ENCODE measurements around the gene ADAMTSL2. TPM values are rescaled to one million over a fixed set of nuclear protein-coding genes. Genes with fewer than 3 reads are reported as not detected.

Gene ADAMTSL2
- total and polyA plus RNA-seq, 2 of the 13 experiments (the other 11 are each of a cell fraction or from before 2014, with no cell fraction given), result 1.9 to 3.8 TPM

DNA sequence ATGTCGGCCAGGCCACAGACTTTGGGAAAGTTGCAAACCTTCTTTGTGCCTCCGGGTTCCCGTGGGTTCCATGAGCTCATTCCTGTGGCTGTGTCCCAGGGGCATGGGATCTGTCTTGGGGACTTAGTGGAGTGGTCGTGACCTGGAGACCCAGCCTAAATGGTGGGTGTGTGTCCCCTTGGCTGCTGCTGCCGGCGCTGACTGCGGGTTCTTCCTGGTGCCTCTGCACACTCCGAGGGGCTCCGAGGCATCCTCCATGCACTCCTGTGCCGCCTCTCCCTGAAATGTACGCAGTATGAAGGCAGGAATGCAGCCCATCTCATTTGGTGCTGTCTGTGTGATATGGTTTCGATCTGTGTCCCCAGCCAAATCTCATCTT lies 34.6 kb upstream of the ADAMTSL2 start:
- in situ Hi-C loops (cut with HindIII; ENCODE audit: extremely low pct_ligation_motif_present, low pct_unique_long_range_greater_than_20kb) (no loop called here), intact Hi-C loops (cut with micrococcal nuclease; ENCODE audit: unreplicated experiment) (no loop called here)
- BruUV-seq (replicated peaks), result no TSS peak
- no peak for DNase-seq (ENCODE audit: low spot score)
- Histone ChIP-seq H2AFZ (ENCODE audit: low read length) (no peak overlapping the region), H3K9me3 (ENCODE audit: low read length) (peaks cover 11% of the 10 kb centered on the region), H3K79me2 (ENCODE audit: insufficient read depth, low read length) (no peaks in the 10 kb centered on the region), H3K4me3 (replicated peaks in 1 of 3; ENCODE audit: insufficient read depth in 1 of 3, low read depth in 2 of 3, low read length in 3 of 3) (0 out of 6 replicates have a peak overlapping the region, but pooled peaks of 1 of the 3 experiments have one; percentile 2), H3K9ac (ENCODE audit: insufficient read depth, low read depth, low read length) (no peak overlapping the region), H3K27ac (ENCODE audit: extremely low read length, insufficient read depth, low read length) (no peak overlapping the region), H3K27me3 (ENCODE audit: control insufficient read depth in 1 of 2, insufficient read depth in 2 of 2, low read length in 2 of 2) (peaks cover 1 to 14% of the 10 kb centered on the region in 2 experiments; a peak in 2 of 5 replicates), H4K20me1 (ENCODE audit: insufficient read depth, low read length) (no peaks in the 10 kb centered on the region), H3K36me3 (replicated peaks in 1 of 2; ENCODE audit: control insufficient read depth in 1 of 2, insufficient read depth in 2 of 2, low read length in 2 of 2) (no peaks in the 10 kb centered on the region), H3K4me2 (ENCODE audit: low read depth, low read length) (peak overlapping the region; percentile 56), H3K4me1 (ENCODE audit: insufficient read depth, low read length) (peaks cover 45% of the 10 kb centered on the region)
- no peak for FAIRE-seq
- POLR2A ChIA-PET, result interaction anchor here (1.2 kb wide), 1 partner anchor 40 kb away, joined by 4 read pairs; the partner anchor contains the start of gene CACFD1
- WGBS (ENCODE audit: low lambda C conversion rate), result 100% methylated on average over 1 of the region's 12 CpGs
- no peak for TF ChIP-seq GATAD1 (CRISPR knock-in tag; IDR thresholded peaks at IDR 0.05)
- TF ChIP-seq, protein P1, sequence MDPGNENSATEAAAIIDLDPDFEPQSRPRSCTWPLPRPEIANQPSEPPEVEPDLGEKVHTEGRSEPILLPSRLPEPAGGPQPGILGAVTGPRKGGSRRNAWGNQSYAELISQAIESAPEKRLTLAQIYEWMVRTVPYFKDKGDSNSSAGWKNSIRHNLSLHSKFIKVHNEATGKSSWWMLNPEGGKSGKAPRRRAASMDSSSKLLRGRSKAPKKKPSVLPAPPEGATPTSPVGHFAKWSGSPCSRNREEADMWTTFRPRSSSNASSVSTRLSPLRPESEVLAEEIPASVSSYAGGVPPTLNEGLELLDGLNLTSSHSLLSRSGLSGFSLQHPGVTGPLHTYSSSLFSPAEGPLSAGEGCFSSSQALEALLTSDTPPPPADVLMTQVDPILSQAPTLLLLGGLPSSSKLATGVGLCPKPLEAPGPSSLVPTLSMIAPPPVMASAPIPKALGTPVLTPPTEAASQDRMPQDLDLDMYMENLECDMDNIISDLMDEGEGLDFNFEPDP (CRISPR knock-in tag; conservative IDR thresholded peaks at IDR 0.05), result 0 out of 2 replicates have a peak, but pooled peaks have one; percentile 12
- ATAC-seq, result peak; percentile 33
- CTCF ChIA-PET (ENCODE audit: low intra/inter-chr PET ratio, low total read pairs), result no interaction called here

DNA sequence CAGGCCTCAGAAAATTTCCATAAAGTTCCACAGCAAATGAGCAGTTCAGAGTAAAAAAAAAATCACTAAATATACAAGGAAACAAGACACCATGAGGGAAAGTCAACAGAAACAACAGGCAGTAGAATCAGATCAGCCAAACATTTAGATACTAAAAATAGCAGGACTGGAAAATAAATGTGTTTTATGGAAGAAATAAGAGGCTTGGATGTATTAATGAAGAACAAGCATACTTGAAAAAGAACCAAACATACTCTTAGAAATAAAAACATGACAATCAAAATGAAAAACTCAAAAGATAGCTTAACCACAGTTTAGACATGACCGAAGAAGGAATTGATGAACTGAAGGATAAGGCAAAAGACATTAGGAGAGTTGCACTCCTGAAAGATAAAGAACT lies 32.4 kb upstream of the ADAMTSL2 start:
- Histone ChIP-seq H3K9ac (ENCODE audit: insufficient read depth, low read depth, low read length) (no peak overlapping the region), H3K9me3 (ENCODE audit: low read length) (peaks cover 11% of the 10 kb centered on the region), H3K27ac (ENCODE audit: extremely low read length, insufficient read depth, low read length) (no peak overlapping the region), H4K20me1 (ENCODE audit: insufficient read depth, low read length) (no peaks in the 10 kb centered on the region), H3K79me2 (ENCODE audit: insufficient read depth, low read length) (no peaks in the 10 kb centered on the region), H3K4me3 (replicated peaks in 1 of 3; ENCODE audit: insufficient read depth in 1 of 3, low read depth in 2 of 3, low read length in 3 of 3) (no peak overlapping the region), H3K4me2 (ENCODE audit: low read depth, low read length) (no peak overlapping the region), H3K4me1 (ENCODE audit: insufficient read depth, low read length) (peaks cover 49% of the 10 kb centered on the region), H2AFZ (ENCODE audit: low read length) (no peak overlapping the region), H3K27me3 (ENCODE audit: control insufficient read depth in 1 of 2, insufficient read depth in 2 of 2, low read length in 2 of 2) (peaks cover 0 to 3% of the 10 kb centered on the region in 2 experiments; a peak in 1 of 5 replicates), H3K36me3 (replicated peaks in 1 of 2; ENCODE audit: control insufficient read depth in 1 of 2, insufficient read depth in 2 of 2, low read length in 2 of 2) (no peaks in the 10 kb centered on the region)
- no peak for FAIRE-seq
- POLR2A ChIA-PET, result no interaction called here
- DNase-seq (ENCODE audit: low spot score), result no peak
- BruUV-seq (replicated peaks), result no TSS peak
- WGBS (ENCODE audit: low lambda C conversion rate), result 98% methylated on average over 1 of the region's 1 CpG
- ATAC-seq, result no peak
- in situ Hi-C loops (cut with HindIII; ENCODE audit: extremely low pct_ligation_motif_present, low pct_unique_long_range_greater_than_20kb), result no loop called here
- intact Hi-C loops (cut with micrococcal nuclease; ENCODE audit: unreplicated experiment), result no loop called here
- CTCF ChIA-PET (ENCODE audit: low intra/inter-chr PET ratio, low total read pairs), result no interaction called here
- TF ChIP-seq, protein P2, sequence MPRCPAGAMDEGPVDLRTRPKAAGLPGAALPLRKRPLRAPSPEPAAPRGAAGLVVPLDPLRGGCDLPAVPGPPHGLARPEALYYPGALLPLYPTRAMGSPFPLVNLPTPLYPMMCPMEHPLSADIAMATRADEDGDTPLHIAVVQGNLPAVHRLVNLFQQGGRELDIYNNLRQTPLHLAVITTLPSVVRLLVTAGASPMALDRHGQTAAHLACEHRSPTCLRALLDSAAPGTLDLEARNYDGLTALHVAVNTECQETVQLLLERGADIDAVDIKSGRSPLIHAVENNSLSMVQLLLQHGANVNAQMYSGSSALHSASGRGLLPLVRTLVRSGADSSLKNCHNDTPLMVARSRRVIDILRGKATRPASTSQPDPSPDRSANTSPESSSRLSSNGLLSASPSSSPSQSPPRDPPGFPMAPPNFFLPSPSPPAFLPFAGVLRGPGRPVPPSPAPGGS (CRISPR knock-in tag; IDR thresholded peaks at IDR 0.05), result no peak
- TF ChIP-seq RFXANK (CRISPR knock-in tag; IDR thresholded peaks at IDR 0.05) (no peak), ZNF790 (CRISPR knock-in tag; IDR thresholded peaks at IDR 0.05; ENCODE audit: borderline replicate concordance) (no peak), ZNF564 (CRISPR knock-in tag; IDR thresholded peaks at IDR 0.05) (no peak), TCF7L2 (IDR thresholded peaks at IDR 0.05; ENCODE audit: low read depth, low read length) (no peak), ZNF605 (CRISPR knock-in tag; IDR thresholded peaks at IDR 0.05) (no peak), SIX4 (CRISPR knock-in tag; IDR thresholded peaks at IDR 0.05) (no peak), ZNF337 (CRISPR knock-in tag; IDR thresholded peaks at IDR 0.05; ENCODE audit: borderline replicate concordance, low read depth) (no peak), NPAS2 (CRISPR knock-in tag; IDR thresholded peaks at IDR 0.05; ENCODE audit: borderline replicate concordance) (no peak), ZSCAN12 (CRISPR knock-in tag; IDR thresholded peaks at IDR 0.05) (no peak), SNAI1 (CRISPR knock-in tag; IDR thresholded peaks at IDR 0.05; ENCODE audit: borderline replicate concordance) (no peak), ZFX (CRISPR knock-in tag; IDR thresholded peaks at IDR 0.05; ENCODE audit: low read depth) (no peak)
- TF ChIP-seq, protein P3, sequence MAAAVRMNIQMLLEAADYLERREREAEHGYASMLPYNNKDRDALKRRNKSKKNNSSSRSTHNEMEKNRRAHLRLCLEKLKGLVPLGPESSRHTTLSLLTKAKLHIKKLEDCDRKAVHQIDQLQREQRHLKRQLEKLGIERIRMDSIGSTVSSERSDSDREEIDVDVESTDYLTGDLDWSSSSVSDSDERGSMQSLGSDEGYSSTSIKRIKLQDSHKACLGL (CRISPR knock-in tag; IDR thresholded peaks at IDR 0.05), result no peak
- TF ChIP-seq, protein P4, sequence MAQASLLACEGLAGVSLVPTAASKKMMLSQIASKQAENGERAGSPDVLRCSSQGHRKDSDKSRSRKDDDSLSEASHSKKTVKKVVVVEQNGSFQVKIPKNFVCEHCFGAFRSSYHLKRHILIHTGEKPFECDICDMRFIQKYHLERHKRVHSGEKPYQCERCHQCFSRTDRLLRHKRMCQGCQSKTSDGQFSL (CRISPR knock-in tag; IDR thresholded peaks at IDR 0.05), result no peak
